Measurements from ENCODE around the gene EHF. TPM values are rescaled to one million over a fixed set of nuclear protein-coding genes. Genes with fewer than 3 reads are reported as not detected.

The EHF gene
- total RNA-seq (not detected), polyA plus RNA-seq (not detected)

GRCh38 chr11:34620820-34621792, at the start of gene EHF:
Gene EHF (plus strand): TSS chr11:34621093. CDS start chr11:34642631, 21,538 bp downstream.
- Mint-ChIP-seq H3K27ac (peak within 1 kb of the TSS in 1 of 3 donors; percentile 21), H3K27me3 (peaks cover under 1% of the 10 kb centered on the region)
- ATAC-seq (ENCODE audit: low read depth in 2 of 2) = no peak

DNA sequence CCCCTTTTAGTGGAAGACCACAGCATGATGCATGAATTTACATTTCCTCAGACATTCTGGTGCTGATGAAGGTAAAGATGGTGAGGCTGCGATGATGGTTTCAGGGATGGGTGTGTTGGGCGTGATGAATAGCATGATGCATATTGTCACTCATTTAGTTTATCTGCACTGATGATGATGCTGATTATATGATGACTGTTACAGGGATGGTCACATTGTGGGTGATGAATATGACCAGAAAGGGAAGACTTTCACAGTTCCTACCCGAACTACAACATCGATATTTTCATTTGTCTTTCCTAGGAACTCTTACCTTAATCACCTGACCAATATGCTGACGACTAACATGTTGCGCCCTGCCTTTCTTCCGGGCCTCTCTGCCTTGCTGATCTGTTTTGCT, 47.4 kb upstream of the EHF start:
- Mint-ChIP-seq H3K27ac (no peak overlapping the region), H3K36me3 (no peaks in the 10 kb centered on the region), H3K4me1 (no peaks in the 10 kb centered on the region), H3K4me3 (no peak overlapping the region), H3K9me3 (peaks cover 0 to 2% (median 0%) of the 10 kb centered on the region in 7 donors), H3K27me3 (peaks cover 21% of the 10 kb centered on the region)
- no peak for DNase-seq
- Histone ChIP-seq H3K27ac (ENCODE audit: insufficient read depth, low read length, poor library complexity, severe bottlenecking) (no peak overlapping the region), H3K27me3 (ENCODE audit: control insufficient read depth, insufficient read depth, low read length) (peaks cover 18% of the 10 kb centered on the region), H3K4me3 (ENCODE audit: low read depth, low read length) (no peak overlapping the region), H3K9me3 (ENCODE audit: control insufficient read depth in 2 of 2, low read length in 2 of 2) (no peaks in the 10 kb centered on the region), H3K4me1 (ENCODE audit: control insufficient read depth, insufficient read depth, low read length, poor library complexity, severe bottlenecking) (no peaks in the 10 kb centered on the region), H3K36me3 (ENCODE audit: control insufficient read depth, insufficient read depth, low read length) (no peaks in the 10 kb centered on the region)
- ATAC-seq (ENCODE audit: low read depth in 2 of 2) = no peak

More at GRCh38 chr11:34620820-34621792, at the start of gene EHF:
- peaks cover 0 to 2% (median 0%) of the 10 kb centered on the region in 7 donors for H3K9me3 Mint-ChIP-seq
- no peaks in the 10 kb centered on the region for H3K36me3 ChIP-seq (ENCODE audit: control insufficient read depth, insufficient read depth, low read length)
- H3K4me1 Mint-ChIP-seq = no peaks in the 10 kb centered on the region
- no peaks in the 10 kb centered on the region for H3K36me3 Mint-ChIP-seq
- no peak within 1 kb of the TSS for H3K4me3 Mint-ChIP-seq
- H3K27me3 ChIP-seq (ENCODE audit: control insufficient read depth, insufficient read depth, low read length) = peaks cover 1% of the 10 kb centered on the region
- H3K9me3 ChIP-seq (ENCODE audit: control insufficient read depth in 2 of 2, low read length in 2 of 2) = no peaks in the 10 kb centered on the region
- no peak within 1 kb of the TSS for H3K27ac ChIP-seq (ENCODE audit: insufficient read depth, low read length, poor library complexity, severe bottlenecking)
- no peak for DNase-seq
- H3K4me1 ChIP-seq (ENCODE audit: control insufficient read depth, insufficient read depth, low read length, poor library complexity, severe bottlenecking) = no peaks in the 10 kb centered on the region
- H3K4me3 ChIP-seq (ENCODE audit: low read depth, low read length) = no peak within 1 kb of the TSS

DNA sequence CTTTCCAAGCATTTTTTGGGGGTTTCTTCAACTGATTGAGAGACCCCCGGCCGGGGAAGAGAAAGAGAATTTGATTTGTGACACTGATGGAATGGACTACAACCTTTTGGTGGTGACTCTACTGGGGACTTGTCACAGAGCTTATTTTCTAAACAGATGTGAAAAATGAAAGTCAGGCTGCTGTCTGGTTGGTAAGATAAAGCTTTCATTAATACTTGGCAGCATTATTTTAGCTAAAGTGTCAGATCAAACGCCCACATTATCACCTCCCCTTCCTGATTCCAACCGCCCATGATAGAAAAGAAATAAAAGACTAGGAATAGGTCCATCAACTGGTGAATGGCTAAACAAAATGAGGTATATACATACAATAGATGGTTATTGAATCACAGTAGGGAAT, 45.6 kb upstream of the EHF start:
- no peak overlapping the region for H3K4me3 ChIP-seq (ENCODE audit: low read depth, low read length)
- ATAC-seq (ENCODE audit: low read depth in 2 of 2) (no peak), DNase-seq (no peak)
- Mint-ChIP-seq H3K36me3 (no peaks in the 10 kb centered on the region), H3K4me3 (no peak overlapping the region), H3K27me3 (peaks cover 22% of the 10 kb centered on the region), H3K9me3 (peaks cover 0 to 2% (median 0%) of the 10 kb centered on the region in 7 donors), H3K27ac (no peak overlapping the region), H3K4me1 (no peaks in the 10 kb centered on the region)
- H3K27me3 ChIP-seq (ENCODE audit: control insufficient read depth, insufficient read depth, low read length) = peaks cover 27% of the 10 kb centered on the region
- H3K36me3 ChIP-seq (ENCODE audit: control insufficient read depth, insufficient read depth, low read length) = no peaks in the 10 kb centered on the region
- H3K4me1 ChIP-seq (ENCODE audit: control insufficient read depth, insufficient read depth, low read length, poor library complexity, severe bottlenecking) = no peaks in the 10 kb centered on the region
- no peak overlapping the region for H3K27ac ChIP-seq (ENCODE audit: insufficient read depth, low read length, poor library complexity, severe bottlenecking)
- H3K9me3 ChIP-seq (ENCODE audit: control insufficient read depth in 2 of 2, low read length in 2 of 2) = no peaks in the 10 kb centered on the region

DNA sequence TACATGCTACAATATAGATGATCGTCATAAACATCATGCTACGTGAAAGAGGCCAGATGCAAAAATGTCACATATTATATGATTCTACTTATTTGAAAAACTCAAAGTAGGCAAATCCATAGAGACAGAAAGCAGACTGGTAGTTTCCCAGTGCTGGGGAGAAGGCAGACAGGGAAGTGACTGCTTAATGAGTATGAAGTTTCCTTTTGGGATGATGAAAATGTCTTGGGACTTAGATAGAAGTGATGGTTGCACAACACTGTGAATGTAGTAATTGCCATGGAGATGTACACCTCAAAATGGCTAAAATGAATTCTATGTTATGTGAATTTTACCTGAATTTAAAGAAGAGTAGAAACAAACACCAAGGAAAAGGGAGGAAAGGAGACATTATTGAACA, 45.2 kb upstream of the EHF start:
- Histone ChIP-seq H3K9me3 (ENCODE audit: control insufficient read depth in 2 of 2, low read length in 2 of 2) (no peaks in the 10 kb centered on the region), H3K4me3 (ENCODE audit: low read depth, low read length) (no peak overlapping the region), H3K36me3 (ENCODE audit: control insufficient read depth, insufficient read depth, low read length) (no peaks in the 10 kb centered on the region), H3K27me3 (ENCODE audit: control insufficient read depth, insufficient read depth, low read length) (peaks cover 28% of the 10 kb centered on the region), H3K4me1 (ENCODE audit: control insufficient read depth, insufficient read depth, low read length, poor library complexity, severe bottlenecking) (no peaks in the 10 kb centered on the region), H3K27ac (ENCODE audit: insufficient read depth, low read length, poor library complexity, severe bottlenecking) (no peak overlapping the region)
- Mint-ChIP-seq H3K27ac (no peak overlapping the region), H3K27me3 (peaks cover 22% of the 10 kb centered on the region), H3K9me3 (peaks cover 0 to 2% (median 0%) of the 10 kb centered on the region in 7 donors), H3K36me3 (no peaks in the 10 kb centered on the region), H3K4me1 (no peaks in the 10 kb centered on the region), H3K4me3 (no peak overlapping the region)
- ATAC-seq (ENCODE audit: low read depth in 2 of 2) (no peak), DNase-seq (no peak)

GRCh38 chr11:34576331-34576730, 44.6 kb upstream of the EHF start:
- Mint-ChIP-seq H3K4me1 (no peaks in the 10 kb centered on the region), H3K27ac (no peak overlapping the region), H3K9me3 (peaks cover 0 to 2% (median 0%) of the 10 kb centered on the region in 7 donors), H3K4me3 (no peak overlapping the region), H3K27me3 (peaks cover 25% of the 10 kb centered on the region), H3K36me3 (no peaks in the 10 kb centered on the region)
- ATAC-seq (ENCODE audit: low read depth in 2 of 2) (no peak), DNase-seq (no peak)
- H3K4me1 ChIP-seq (ENCODE audit: control insufficient read depth, insufficient read depth, low read length, poor library complexity, severe bottlenecking) = no peaks in the 10 kb centered on the region
- H3K36me3 ChIP-seq (ENCODE audit: control insufficient read depth, insufficient read depth, low read length) = no peaks in the 10 kb centered on the region
- no peak overlapping the region for H3K4me3 ChIP-seq (ENCODE audit: low read depth, low read length)
- H3K9me3 ChIP-seq (ENCODE audit: control insufficient read depth in 2 of 2, low read length in 2 of 2) = no peaks in the 10 kb centered on the region
- no peak overlapping the region for H3K27ac ChIP-seq (ENCODE audit: insufficient read depth, low read length, poor library complexity, severe bottlenecking)
- H3K27me3 ChIP-seq (ENCODE audit: control insufficient read depth, insufficient read depth, low read length) = peaks cover 28% of the 10 kb centered on the region

GRCh38 chr11:34583818-34584217, 37.1 kb upstream of the EHF start:
- no peaks in the 10 kb centered on the region for H3K9me3 ChIP-seq (ENCODE audit: control insufficient read depth in 2 of 2, low read length in 2 of 2)
- no peak overlapping the region for H3K4me3 ChIP-seq (ENCODE audit: low read depth, low read length)
- H3K27ac ChIP-seq (ENCODE audit: insufficient read depth, low read length, poor library complexity, severe bottlenecking) = no peak overlapping the region
- H3K4me3 Mint-ChIP-seq = no peak overlapping the region
- no peak for DNase-seq
- no peaks in the 10 kb centered on the region for H3K4me1 ChIP-seq (ENCODE audit: control insufficient read depth, insufficient read depth, low read length, poor library complexity, severe bottlenecking)
- ATAC-seq (ENCODE audit: low read depth in 2 of 2) = no peak
- no peaks in the 10 kb centered on the region for H3K36me3 ChIP-seq (ENCODE audit: control insufficient read depth, insufficient read depth, low read length)
- H3K36me3 Mint-ChIP-seq = no peaks in the 10 kb centered on the region
- H3K4me1 Mint-ChIP-seq = peaks cover 0 to 4% (median 0%) of the 10 kb centered on the region in 4 donors
- peaks cover 32% of the 10 kb centered on the region for H3K27me3 Mint-ChIP-seq
- peaks cover 12% of the 10 kb centered on the region for H3K27me3 ChIP-seq (ENCODE audit: control insufficient read depth, insufficient read depth, low read length)
- no peaks in the 10 kb centered on the region for H3K9me3 Mint-ChIP-seq
- no peak overlapping the region for H3K27ac Mint-ChIP-seq

DNA sequence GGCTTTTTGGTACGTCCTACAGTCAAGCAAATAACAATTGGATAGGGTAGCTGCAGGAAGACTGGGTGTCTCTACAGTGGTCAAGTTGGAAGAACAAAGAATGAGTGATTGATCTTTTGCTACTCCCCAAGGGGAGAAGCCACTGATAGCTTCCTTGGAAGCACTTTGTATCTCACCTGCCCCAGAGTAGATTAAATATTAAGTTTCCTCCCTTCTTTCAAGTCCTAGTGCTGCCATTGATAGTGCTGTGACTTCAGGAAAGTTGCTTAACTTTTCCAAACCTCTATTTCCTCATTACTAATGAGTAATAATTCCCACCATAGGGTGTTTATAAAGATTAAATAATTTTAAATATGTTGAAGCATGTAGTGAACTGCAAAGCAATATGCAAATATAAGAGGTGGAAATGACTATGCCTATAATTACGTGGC, 35.6 kb upstream of the EHF start:
- no peak overlapping the region for H3K27ac Mint-ChIP-seq
- no peak overlapping the region for H3K4me3 Mint-ChIP-seq
- no peak for ATAC-seq (ENCODE audit: low read depth in 2 of 2)
- Histone ChIP-seq H3K27ac (ENCODE audit: insufficient read depth, low read length, poor library complexity, severe bottlenecking) (no peak overlapping the region), H3K36me3 (ENCODE audit: control insufficient read depth, insufficient read depth, low read length) (no peaks in the 10 kb centered on the region), H3K27me3 (ENCODE audit: control insufficient read depth, insufficient read depth, low read length) (peaks cover 6% of the 10 kb centered on the region), H3K9me3 (ENCODE audit: control insufficient read depth in 2 of 2, low read length in 2 of 2) (no peaks in the 10 kb centered on the region), H3K4me3 (ENCODE audit: low read depth, low read length) (no peak overlapping the region), H3K4me1 (ENCODE audit: control insufficient read depth, insufficient read depth, low read length, poor library complexity, severe bottlenecking) (no peaks in the 10 kb centered on the region)
- peaks cover 0 to 4% (median 0%) of the 10 kb centered on the region in 4 donors for H3K4me1 Mint-ChIP-seq
- no peaks in the 10 kb centered on the region for H3K36me3 Mint-ChIP-seq
- DNase-seq = no peak
- no peaks in the 10 kb centered on the region for H3K9me3 Mint-ChIP-seq
- H3K27me3 Mint-ChIP-seq = peaks cover 31% of the 10 kb centered on the region
